Osteocyte (in vitro differentiated cells): ENCODE data around the gene ANAPC1. TPM values are rescaled to one million over a fixed set of nuclear protein-coding genes. Genes with fewer than 3 reads are reported as not detected.

Experiments used
- DNase-seq: peaks from one replicate; pipeline ENCODE4 v3.0.0; 2021; ENCODE audit warnings: mixed read lengths; ENCODE audit not compliant: unreplicated experiment; ENCODE audit errors: extremely low spot score
- H3K27ac Mint-ChIP-seq: one replicate; pipeline ENCODE4 v1.8.0; 2021; ENCODE audit warnings: mild to moderate bottlenecking, mixed read lengths; ENCODE audit not compliant: unreplicated experiment
- H3K27me3 Mint-ChIP-seq: one replicate; pipeline ENCODE4 v1.8.0; 2021; ENCODE audit warnings: mixed read lengths; ENCODE audit not compliant: unreplicated experiment
- H3K36me3 Mint-ChIP-seq: one replicate; pipeline ENCODE4 v1.8.0; 2021; ENCODE audit warnings: mixed read lengths; ENCODE audit not compliant: unreplicated experiment
- H3K4me1 Mint-ChIP-seq: one replicate; pipeline ENCODE4 v1.8.0; 2021; ENCODE audit warnings: mixed read lengths; ENCODE audit not compliant: unreplicated experiment
- H3K4me3 Mint-ChIP-seq: one replicate; pipeline ENCODE4 v1.8.0; 2021; ENCODE audit warnings: mild to moderate bottlenecking, moderate library complexity, mixed read lengths; ENCODE audit not compliant: unreplicated experiment
- H3K9me3 Mint-ChIP-seq: one replicate; pipeline ENCODE4 v1.8.0; 2021; ENCODE audit warnings: mixed read lengths; ENCODE audit not compliant: unreplicated experiment
- total RNA-seq: library from RNA; stranded (reverse); gene quantifications from 2 replicates; pipeline ENCODE4 v1.2.1, GENCODE V29; 2021
- TF ChIP-seq, protein P1 (sequence below): fragments of 200-600 bp; sonication (generic); IDR thresholded peaks from 2 replicates; pipeline ENCODE4 v1.5.0; 2021; ENCODE audit warnings: antibody characterized with exemption, mild to moderate bottlenecking, moderate library complexity

Gene ANAPC1
- total RNA-seq, 1 donor from 2014 or later, result 28.8 TPM

- Mint-ChIP-seq H3K27me3 (peaks cover 27% of the 10 kb centered on the region), H3K4me3 (no peak overlapping the region), H3K27ac (no peak overlapping the region), H3K36me3 (no peaks in the 10 kb centered on the region), H3K9me3 (no peaks in the 10 kb centered on the region), H3K4me1 (peaks cover 24% of the 10 kb centered on the region)
- TF ChIP-seq, protein P1, sequence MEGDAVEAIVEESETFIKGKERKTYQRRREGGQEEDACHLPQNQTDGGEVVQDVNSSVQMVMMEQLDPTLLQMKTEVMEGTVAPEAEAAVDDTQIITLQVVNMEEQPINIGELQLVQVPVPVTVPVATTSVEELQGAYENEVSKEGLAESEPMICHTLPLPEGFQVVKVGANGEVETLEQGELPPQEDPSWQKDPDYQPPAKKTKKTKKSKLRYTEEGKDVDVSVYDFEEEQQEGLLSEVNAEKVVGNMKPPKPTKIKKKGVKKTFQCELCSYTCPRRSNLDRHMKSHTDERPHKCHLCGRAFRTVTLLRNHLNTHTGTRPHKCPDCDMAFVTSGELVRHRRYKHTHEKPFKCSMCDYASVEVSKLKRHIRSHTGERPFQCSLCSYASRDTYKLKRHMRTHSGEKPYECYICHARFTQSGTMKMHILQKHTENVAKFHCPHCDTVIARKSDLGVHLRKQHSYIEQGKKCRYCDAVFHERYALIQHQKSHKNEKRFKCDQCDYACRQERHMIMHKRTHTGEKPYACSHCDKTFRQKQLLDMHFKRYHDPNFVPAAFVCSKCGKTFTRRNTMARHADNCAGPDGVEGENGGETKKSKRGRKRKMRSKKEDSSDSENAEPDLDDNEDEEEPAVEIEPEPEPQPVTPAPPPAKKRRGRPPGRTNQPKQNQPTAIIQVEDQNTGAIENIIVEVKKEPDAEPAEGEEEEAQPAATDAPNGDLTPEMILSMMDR, result no peak
- no peak for DNase-seq
Observed at GRCh38 chr2:111903930-111904439, 20.0 kb upstream of the ANAPC1 start.

- Mint-ChIP-seq H3K4me3 (no peak overlapping the region), H3K27me3 (peaks cover 26% of the 10 kb centered on the region), H3K4me1 (peaks cover 24% of the 10 kb centered on the region), H3K9me3 (no peaks in the 10 kb centered on the region), H3K36me3 (no peaks in the 10 kb centered on the region), H3K27ac (no peak overlapping the region)
- no peak for DNase-seq
- TF ChIP-seq, protein P1, result no peak
Observed at GRCh38 chr2:111903516-111903915, 19.5 kb upstream of the ANAPC1 start.

- Mint-ChIP-seq H3K4me1 (peaks cover 20% of the 10 kb centered on the region), H3K27ac (no peak overlapping the region), H3K36me3 (no peaks in the 10 kb centered on the region), H3K4me3 (no peak overlapping the region), H3K9me3 (no peaks in the 10 kb centered on the region), H3K27me3 (peaks cover 24% of the 10 kb centered on the region)
- TF ChIP-seq, protein P1, result peak; percentile 50
- DNase-seq, result peak; percentile 36
Observed at GRCh38 chr2:111900859-111901258, 16.9 kb upstream of the ANAPC1 start.

- Mint-ChIP-seq H3K27me3 (peaks cover 25% of the 10 kb centered on the region), H3K27ac (no peak overlapping the region), H3K9me3 (no peaks in the 10 kb centered on the region), H3K4me3 (peak overlapping the region; percentile 70), H3K36me3 (no peaks in the 10 kb centered on the region), H3K4me1 (peaks cover 20% of the 10 kb centered on the region)
- no peak for DNase-seq
- TF ChIP-seq, protein P1, result no peak
Observed at GRCh38 chr2:111898703-111899514, 14.9 kb upstream of the ANAPC1 start.

DNA sequence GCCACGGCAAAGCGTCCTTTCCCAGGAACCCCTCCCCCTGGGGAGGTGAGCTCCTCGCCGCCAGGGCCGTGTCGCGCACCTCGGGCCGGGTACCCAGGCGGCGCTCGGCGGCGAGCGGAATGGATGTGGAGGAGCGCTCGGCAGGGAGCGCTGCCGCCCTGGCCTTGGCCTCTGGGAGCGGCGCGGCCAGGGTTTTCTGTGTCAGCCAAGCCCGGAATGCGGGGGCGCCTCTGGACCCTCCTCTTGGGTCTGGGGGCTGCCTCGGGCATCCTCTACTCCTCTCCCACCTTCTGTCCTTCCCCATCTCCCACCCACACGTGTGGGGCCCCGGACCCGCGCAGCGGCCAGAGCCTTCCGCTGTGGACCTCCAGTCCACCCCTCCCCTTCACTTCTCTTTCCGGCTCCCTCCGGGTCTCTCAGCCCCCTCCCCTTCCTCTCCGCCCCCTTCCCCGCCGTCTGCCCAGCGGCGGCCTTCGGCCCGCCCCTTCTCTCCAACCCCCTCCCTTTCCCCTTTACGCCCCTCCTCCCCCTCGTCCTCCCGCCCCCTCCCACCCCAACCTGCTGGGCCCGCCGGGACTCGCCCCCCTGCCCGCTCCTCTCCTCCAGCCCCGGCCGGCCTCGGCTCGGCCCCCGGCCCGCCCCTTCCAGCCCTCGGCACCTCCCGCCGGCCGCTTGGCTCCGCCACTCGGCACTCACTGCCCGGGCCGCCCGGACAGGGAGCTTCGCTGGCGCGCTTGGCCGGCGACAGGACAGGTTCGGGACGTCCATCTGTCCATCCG lies 14.1 kb upstream of the ANAPC1 start, which contains the start of gene MERTK:
Gene MERTK (plus strand): TSS at position 684 of the 779 bp plus-strand sequence. CDS start 129 bp downstream, outside the sequence.
- H3K27me3 Mint-ChIP-seq, result peaks cover 21% of the 10 kb centered on the region
- peak; percentile 92 for DNase-seq
- peaks cover 20% of the 10 kb centered on the region for H3K4me1 Mint-ChIP-seq
- peak within 1 kb of the TSS; percentile 65 for H3K27ac Mint-ChIP-seq
- no peaks in the 10 kb centered on the region for H3K9me3 Mint-ChIP-seq
- H3K36me3 Mint-ChIP-seq, result no peaks in the 10 kb centered on the region
- TF ChIP-seq, protein P1, result peak; percentile 71
- H3K4me3 Mint-ChIP-seq, result peak within 1 kb of the TSS; percentile 87
